Liver (tissue), 9 donors: Measurements from ENCODE around the gene IQCE. TPM values are rescaled to one million over a fixed set of nuclear protein-coding genes. Genes with fewer than 3 reads are reported as not detected.
A peak's percentile ranks its signal among the peaks of the same experiment; 100 is the strongest.

ENCODE experiments used
- DNase-seq: peaks from one replicate; pipeline ENCODE4 v3.0.0-alpha.2; 2017; ENCODE audit warnings: low spot score
- H3K27ac ChIP-seq, 2 donors: one replicate each; pipeline ENCODE4 v1.7.0; 2013; ENCODE audit warnings: inconsistent platforms in 2 of 2, low read length in 2 of 2, control low read depth in 1 of 2, low read depth in 1 of 2, mild to moderate bottlenecking in 1 of 2
- H3K27me3 ChIP-seq, 4 donors: one replicate each; pipeline versions ENCODE4 v1.6.1 to v1.7.0; 2013; ENCODE audit warnings: low read length in 3 of 4, inconsistent platforms in 1 of 4, mild to moderate bottlenecking in 1 of 4, moderate library complexity in 1 of 4; ENCODE audit not compliant: control insufficient read depth in 4 of 4, insufficient read depth in 4 of 4
- H3K36me3 ChIP-seq, 4 donors: one replicate each; pipeline versions ENCODE4 v1.6.1 to v1.7.0; 2013; ENCODE audit warnings: low read length in 3 of 4, mild to moderate bottlenecking in 3 of 4, low read depth in 1 of 4, moderate library complexity in 1 of 4; ENCODE audit not compliant: control insufficient read depth in 4 of 4, insufficient read depth in 3 of 4
- H3K4me1 ChIP-seq, 4 donors: one replicate each; pipeline versions ENCODE4 v1.6.1 to v1.7.0; 2013; ENCODE audit warnings: low read length in 3 of 4, mild to moderate bottlenecking in 3 of 4, moderate library complexity in 1 of 4; ENCODE audit not compliant: control insufficient read depth in 4 of 4, insufficient read depth in 4 of 4
- H3K4me3 ChIP-seq, 3 donors: one replicate each; pipeline versions ENCODE4 v1.6.1 to v1.7.0; 2013; ENCODE audit warnings: low read length in 3 of 3, control low read depth in 1 of 3, low read depth in 1 of 3, mild to moderate bottlenecking in 1 of 3
- H3K9ac ChIP-seq, 2 donors: one replicate each; pipeline ENCODE4 v1.7.0; 2013; ENCODE audit warnings: low read length in 2 of 2, mild to moderate bottlenecking in 2 of 2, moderate library complexity in 2 of 2, control low read depth in 1 of 2, low read depth in 1 of 2
- H3K9me3 ChIP-seq, 4 donors: one replicate each; pipeline versions ENCODE4 v1.6.1 to v1.7.0; 2013; ENCODE audit warnings: low read length in 3 of 4; ENCODE audit not compliant: control insufficient read depth in 4 of 4
- ATF3 ChIP-seq: IDR thresholded peaks from 2 replicates; pipeline ENCODE4 v1.6.1; 2016; ENCODE audit warnings: antibody characterized with exemption
- EGR1 ChIP-seq, 2 donors: IDR thresholded peaks; 2 replicates each; pipeline ENCODE4 v1.6.1; 2016 to 2018; ENCODE audit warnings: antibody characterized with exemption in 2 of 2, low read depth in 2 of 2
- FOXA1 ChIP-seq: IDR thresholded peaks from 2 replicates; pipeline ENCODE4 v1.6.1; 2016; ENCODE audit warnings: antibody characterized with exemption
- HNF4G ChIP-seq: IDR thresholded peaks from 2 replicates; pipeline ENCODE4 v1.6.1; 2016; ENCODE audit warnings: antibody characterized with exemption
- NR2F2 ChIP-seq: IDR thresholded peaks from 2 replicates; pipeline ENCODE4 v1.6.1; 2016; ENCODE audit warnings: antibody characterized with exemption
- RAD21 ChIP-seq, 2 donors: IDR thresholded peaks; 2 replicates each; pipeline ENCODE4 v1.6.1; 2016; ENCODE audit warnings: antibody characterized with exemption in 2 of 2, mild to moderate bottlenecking in 2 of 2
- REST ChIP-seq: IDR thresholded peaks from 2 replicates; pipeline ENCODE4 v1.6.1; 2016; ENCODE audit warnings: antibody characterized with exemption, mild to moderate bottlenecking
- SP1 ChIP-seq: IDR thresholded peaks from 2 replicates; pipeline ENCODE4 v1.6.1; 2018; ENCODE audit warnings: antibody characterized with exemption, mild to moderate bottlenecking
- TAF1 ChIP-seq: conservative IDR thresholded peaks from 2 replicates; pipeline ENCODE4 v1.6.1; 2016; ENCODE audit warnings: antibody characterized with exemption, mild to moderate bottlenecking
- YY1 ChIP-seq: IDR thresholded peaks from 2 replicates; pipeline ENCODE4 v1.6.1; 2016; ENCODE audit warnings: antibody characterized with exemption, mild to moderate bottlenecking
- ZBTB33 ChIP-seq: IDR thresholded peaks from 2 replicates; pipeline ENCODE4 v1.6.1; 2016; ENCODE audit warnings: antibody characterized with exemption
- WGBS: extraction: QIAGEN DNeasy Blood & Tissue Kit; methylation state at CpG from one replicate; pipeline ENCODE4 v1.1.7; 2013; 5-methylcytosine and 5-hydroxymethylcytosine counted together
- polyA plus RNA-seq, 2 donors: library from polyadenylated mRNA; stranded (reverse) in 1 of 2; unstranded in 1 of 2; fragments of 200-250 nt in 1 of 2; fragments of >200 nt in 1 of 2; fragmentation: Nextera tagmentation in 1 of 2; extraction: Ambion mirVana in 1 of 2; gene quantifications; one replicate each; pipeline versions ENCODE4 v1.2.1 to v1.2.3, GENCODE V29; 2013 to 2015
- total RNA-seq, 2 donors: library from RNA; depleted of rRNA; stranded (reverse); fragments of >200 nt; gene quantifications; one replicate each; pipeline ENCODE4 v1.2.3, GENCODE V29; 2014
- donor health status: healthy.
- donor health status: healthy.
- donor health status: healthy.
- donor health status: healthy.
- donor health status: healthy.

The IQCE gene
- total and polyA plus RNA-seq, 4 donors = 2.1 to 5.9 (median 3.6) TPM

DNA sequence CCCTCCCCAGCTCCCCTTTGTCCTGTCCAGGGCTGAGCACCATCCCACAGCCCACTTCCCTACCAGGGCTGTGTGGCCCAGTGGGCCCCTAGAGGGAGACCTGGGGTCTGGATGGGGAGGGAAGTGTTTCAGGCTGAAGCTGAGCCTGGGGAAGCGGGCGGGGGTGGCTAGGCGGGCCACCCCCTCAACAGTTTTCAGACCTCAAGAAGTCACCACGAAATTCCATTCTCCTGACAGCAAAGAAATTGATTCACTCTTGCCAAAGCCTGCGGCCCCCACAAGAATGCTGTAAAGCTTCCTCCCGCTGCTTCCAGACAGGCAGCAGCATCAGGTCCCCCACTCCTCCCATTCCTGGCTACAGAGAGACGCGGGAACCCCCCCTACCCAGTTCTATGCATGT, 41.8 kb upstream of the IQCE start (continued):
- TF ChIP-seq ZBTB33 (no peak), SP1 (no peak), ATF3 (no peak), TAF1 (no peak)

DNA sequence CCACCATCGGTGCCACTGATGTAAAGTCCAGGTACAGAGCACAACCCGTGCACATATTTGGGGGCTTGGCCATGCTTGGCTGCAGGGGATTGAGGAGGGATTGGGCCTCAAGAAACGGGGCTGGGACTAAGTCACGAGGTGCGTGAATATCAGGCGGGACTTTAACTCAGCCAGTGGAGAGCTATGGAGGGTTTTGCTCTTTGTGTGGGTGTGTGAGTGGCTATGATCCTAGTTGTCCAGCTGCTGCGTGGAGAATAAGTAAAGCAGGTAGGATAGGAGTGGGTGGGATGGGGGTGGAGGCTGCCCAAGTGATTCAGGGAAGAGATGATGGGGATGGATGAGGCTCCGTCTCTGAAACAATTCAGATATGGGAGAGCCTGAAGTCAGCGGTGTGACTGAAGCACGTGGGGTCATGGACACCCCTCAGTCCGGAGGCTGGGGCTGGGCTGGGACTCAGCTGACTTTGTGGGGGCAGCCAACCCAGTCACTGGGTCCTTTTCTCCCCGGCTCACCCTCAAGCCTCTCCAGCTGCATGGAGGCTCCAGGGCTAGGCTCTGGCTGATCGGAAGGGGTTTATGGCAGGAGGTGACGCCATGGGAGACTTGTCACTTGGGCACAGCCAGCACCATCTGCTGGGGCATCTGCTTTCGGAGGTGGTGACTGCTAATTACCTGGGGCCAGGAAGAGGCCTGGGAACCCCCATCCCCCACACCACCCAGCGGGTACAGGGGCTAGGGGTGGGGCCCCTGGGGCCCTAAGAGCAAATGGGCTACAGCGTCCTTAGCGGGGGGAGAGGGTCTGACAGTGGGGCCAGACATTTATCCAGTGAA, 40.9 kb upstream of the IQCE start:
- 76% methylated on average over 18 of the region's 18 CpGs for WGBS
- no peak overlapping the region for H3K27ac ChIP-seq
- peaks cover 2 to 21% (median 9%) of the 10 kb centered on the region in 4 donors for H3K4me1 ChIP-seq

GRCh38 chr7:2518737-2519118, 40.1 kb upstream of the IQCE start:
- DNase-seq = no peak
- TF ChIP-seq FOXA1 (no peak), NR2F2 (no peak), TAF1 (no peak), SP1 (no peak), HNF4G (no peak), ATF3 (no peak), EGR1 (IDR thresholded peaks at IDR 0.05; ENCODE audit: low read depth in 2 of 2) (no peak), YY1 (no peak)
- Histone ChIP-seq H3K27ac (peak overlapping the region in 1 of 2 donors; percentile 16), H3K4me1 (peaks cover 2 to 30% (median 10%) of the 10 kb centered on the region in 4 donors), H3K27me3 (no peaks in the 10 kb centered on the region), H3K9me3 (no peaks in the 10 kb centered on the region), H3K9ac (no peak overlapping the region), H3K36me3 (no peaks in the 10 kb centered on the region), H3K4me3 (peak overlapping the region in 2 of 3 donors; percentile 58 to 59)
- 10% methylated on average over 41 of the region's 41 CpGs for WGBS

More for the DNA sequence above, 40.9 kb upstream of the IQCE start:
- no peaks in the 10 kb centered on the region for H3K36me3 ChIP-seq
- H3K27me3 ChIP-seq = no peaks in the 10 kb centered on the region
- no peak overlapping the region for H3K9ac ChIP-seq
- H3K4me3 ChIP-seq = no peak overlapping the region
- no peaks in the 10 kb centered on the region for H3K9me3 ChIP-seq
- TF ChIP-seq ATF3 = no peak
- no peak for TF ChIP-seq RAD21 (IDR thresholded peaks at IDR 0.05)
- no peak for TF ChIP-seq REST
- no peak for DNase-seq
